NCI-H345 treated with DMSO at 0.1 percent for 48 hours (cell line): Measurements from ENCODE around the gene TFF3.

Experiments used
- DNase-seq: peaks from one replicate; lab custom pipeline; 2025; ENCODE audit not compliant: unreplicated experiment; lab: John Stamatoyannopoulos, UW

Gene TFF3

DNA sequence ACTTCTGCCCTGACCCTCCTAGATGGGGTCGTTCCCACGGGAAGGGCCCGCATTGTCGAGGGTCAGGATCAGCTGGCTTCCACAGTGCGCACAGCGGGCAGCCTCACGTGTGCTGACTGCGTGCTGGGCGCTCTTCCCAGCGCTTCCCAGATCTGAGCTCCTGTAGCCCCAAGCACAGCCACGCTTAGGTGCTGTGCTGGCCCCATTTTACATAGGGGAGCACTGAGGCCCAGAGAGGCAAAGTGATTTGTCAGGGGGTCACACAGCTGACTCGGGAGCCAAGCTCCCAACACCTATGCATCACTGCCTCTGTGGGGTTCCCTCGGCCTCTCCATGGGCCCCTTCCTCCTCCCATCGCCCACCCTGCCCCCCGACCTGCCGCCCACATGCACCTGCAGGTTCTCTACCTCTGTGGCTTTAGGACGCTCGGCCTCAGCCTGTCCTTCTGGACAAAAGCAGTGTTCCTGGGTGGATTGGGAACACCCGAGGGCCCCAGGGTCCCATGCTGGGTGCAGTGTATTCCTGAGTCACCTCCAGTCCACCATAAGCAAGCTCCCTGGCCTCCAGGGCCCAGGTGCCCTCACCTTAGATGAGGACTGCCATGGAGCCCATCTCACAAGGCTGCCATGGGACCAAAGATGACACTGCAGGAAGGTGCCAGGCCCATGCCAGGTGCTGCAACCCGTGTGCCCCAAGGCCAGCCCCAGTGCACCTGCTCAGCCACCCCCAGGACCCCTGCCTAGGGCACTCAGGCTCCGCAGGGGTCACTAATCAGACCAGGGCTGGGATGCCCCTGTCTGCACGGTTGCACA, 23.3 kb downstream of the TFF3 start:
- DNase-seq = peak; percentile 14

DNA sequence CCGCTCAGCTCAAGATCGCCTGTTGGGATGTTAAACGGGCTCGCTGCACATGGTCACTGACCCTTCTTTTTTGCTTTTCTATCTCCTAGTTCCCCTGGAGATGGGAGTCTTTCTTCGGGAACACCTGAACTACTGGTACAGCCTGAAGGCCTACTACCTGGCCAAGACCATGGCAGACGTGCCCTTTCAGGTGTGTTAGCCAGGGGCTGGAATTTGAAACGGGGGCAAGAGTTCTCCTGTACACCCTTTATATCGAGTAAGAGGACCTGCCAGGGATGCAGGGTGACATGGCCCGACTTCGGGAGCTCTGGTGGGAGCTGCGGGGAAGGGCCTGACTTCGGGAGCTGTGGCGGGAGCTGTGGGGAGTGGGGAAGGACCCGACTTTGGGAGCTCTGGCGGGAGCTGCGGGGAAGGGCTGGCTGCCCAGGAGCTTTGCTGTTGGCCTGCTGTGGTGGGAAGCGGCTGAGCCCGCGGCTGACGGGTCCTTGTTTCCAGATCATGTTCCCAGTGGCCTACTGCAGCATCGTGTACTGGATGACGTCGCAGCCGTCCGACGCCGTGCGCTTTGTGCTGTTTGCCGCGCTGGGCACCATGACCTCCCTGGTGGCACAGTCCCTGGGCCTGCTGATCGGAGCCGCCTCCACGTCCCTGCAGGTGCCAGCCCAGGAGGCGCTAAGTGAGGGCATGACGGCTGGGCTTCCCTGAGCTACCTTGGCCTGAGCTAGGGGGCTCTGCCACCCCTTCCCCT, 24.0 kb downstream of the TFF3 start:
- DNase-seq = no peak

DNA sequence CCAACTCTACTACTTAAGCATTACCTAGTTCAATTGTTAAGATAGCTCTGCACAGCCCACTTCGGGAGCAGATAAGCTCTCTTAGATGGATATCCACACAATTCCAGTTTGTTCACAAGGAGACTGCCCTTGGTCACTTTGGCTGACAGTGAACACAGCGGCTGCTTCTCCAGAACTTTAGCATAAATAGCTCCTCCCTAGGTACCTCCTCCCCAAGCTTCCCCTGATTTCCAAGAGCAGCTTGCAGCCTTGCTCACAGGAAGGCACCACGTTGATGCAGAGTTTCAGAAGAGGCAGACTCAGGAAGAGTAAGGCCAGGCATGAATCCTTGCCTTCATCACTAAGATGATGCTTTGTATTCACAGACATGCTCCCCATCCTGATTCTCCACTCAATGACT, 24.7 kb downstream of the TFF3 start:
- no peak for DNase-seq

DNA sequence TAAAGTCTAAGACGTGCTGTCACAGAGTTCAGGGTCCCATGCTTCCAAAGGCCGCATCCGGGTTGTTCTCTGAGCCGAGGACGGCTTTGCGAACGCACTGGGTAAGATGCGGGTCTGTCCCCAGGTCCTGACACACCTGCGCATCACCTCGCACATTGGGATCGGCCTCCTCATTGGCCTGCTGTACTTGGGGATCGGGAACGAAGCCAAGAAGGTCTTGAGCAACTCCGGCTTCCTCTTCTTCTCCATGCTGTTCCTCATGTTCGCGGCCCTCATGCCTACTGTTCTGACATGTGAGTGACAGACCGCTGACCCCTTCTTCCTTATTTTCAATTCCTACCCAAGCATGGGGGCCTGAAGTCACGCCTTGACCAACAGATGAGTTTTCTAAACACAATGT, 25.3 kb downstream of the TFF3 start:
- DNase-seq = no peak

DNA sequence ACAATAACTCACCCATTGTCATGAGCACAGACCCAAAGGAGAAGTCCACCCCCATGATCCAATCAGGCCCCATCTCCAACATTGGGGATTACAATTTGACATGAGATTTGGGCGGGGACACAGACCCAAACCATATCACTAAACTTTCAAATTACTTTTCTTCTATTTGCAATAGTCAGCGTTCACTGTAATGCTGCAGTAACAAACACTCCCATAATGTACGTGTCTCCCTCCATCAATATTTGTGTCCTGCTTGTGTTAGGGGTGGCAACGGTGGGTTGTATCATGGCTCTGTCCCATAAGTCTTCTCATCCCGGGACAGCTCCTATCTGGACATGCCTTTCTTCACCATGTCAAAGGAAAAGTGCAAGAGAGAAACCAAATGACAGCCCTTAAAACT, 26.2 kb downstream of the TFF3 start:
- no peak for DNase-seq

DNA sequence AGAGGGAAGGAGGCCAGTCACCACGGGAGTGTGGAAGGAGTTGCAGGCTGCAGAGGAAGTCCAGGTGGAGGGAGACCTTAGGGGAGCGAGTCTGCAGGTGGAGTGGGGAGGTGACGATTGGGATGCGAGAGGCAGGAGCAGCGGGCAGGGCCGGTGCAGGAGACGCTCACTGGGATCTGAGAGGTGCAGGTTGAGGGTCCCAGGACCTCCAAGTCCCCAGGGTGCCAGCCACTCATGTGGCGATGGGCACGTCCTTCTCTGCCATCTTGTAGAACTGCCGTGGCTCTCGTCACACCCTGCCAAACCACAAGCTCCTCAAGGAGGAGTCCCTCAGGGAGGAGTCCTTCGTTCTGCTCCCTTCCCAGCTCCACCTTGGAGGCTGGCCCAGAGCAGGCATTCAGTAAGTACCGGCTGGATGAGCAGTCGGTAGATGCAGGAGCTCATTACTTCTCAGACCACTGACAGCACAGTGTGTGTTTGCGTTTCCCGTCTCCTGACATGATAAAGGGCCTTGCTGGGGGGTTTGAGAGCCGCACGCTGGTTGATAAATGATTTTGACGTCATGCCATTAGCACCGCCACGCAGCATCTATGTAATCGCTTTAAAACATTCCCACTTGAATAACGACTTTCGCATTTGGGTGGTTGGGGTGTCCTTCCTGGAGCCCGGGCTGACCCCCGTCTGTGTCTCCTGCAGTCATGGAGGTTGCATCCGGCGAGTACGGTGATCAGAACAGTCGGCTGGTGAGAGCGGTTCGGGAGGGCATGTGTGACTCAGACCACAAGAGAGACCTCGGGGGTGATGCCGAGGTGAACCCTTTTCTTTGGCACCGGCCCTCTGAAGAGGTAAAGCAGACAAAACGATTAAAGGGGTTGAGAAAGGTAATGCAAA, 27.8 kb downstream of the TFF3 start:
- no peak for DNase-seq

DNA sequence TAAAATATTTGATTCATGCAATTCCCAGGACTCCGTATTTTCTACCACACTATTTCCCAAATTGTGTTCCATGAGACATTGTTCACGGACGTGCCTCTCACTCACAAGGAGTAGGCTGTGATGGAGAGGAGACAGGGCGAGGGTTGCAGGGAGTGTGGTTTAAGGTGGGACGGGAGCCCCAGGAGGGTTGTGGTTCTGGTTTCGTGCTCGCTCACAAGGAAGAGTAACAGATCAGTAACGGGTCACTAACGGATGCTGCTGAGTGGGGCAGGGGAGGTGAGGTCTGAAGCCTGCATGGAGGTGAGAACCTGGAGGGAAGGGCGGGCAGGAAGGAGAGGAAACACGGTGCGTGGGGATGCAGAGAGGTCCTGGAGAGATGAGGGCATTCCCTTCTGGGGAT, 28.8 kb downstream of the TFF3 start:
- no peak for DNase-seq

DNA sequence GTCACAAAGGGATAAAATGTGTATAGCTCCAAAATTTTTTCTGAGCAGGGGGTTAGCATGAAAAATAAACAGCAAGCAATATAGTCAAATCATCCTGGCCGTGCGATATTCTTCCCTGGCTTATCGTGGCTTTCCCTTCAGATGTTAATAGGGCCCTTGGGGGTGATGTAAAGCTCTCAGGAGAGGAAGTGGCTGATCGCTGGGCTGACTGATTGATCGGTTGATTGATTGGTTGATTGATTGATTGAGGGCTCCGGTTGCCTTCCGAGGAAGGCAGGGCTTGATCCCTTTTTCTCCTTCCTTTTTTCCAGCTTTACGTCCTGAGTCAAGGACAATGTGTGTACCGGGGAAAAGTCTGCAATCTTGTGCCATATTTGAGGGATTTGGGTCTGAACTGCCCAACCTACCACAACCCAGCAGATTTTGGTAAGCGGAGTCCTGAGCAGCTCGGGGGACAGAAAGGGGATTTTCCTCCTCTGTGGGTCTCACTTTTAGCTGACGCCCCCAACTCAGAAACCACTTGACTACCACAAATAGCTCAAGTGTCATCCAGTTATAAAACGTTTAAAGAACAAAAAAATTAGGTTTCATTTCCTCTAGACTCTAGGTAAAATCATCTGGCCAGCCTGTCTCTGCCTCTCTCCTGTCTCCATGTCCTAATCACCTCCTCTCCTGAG, 29.5 kb downstream of the TFF3 start:
- DNase-seq = no peak

DNA sequence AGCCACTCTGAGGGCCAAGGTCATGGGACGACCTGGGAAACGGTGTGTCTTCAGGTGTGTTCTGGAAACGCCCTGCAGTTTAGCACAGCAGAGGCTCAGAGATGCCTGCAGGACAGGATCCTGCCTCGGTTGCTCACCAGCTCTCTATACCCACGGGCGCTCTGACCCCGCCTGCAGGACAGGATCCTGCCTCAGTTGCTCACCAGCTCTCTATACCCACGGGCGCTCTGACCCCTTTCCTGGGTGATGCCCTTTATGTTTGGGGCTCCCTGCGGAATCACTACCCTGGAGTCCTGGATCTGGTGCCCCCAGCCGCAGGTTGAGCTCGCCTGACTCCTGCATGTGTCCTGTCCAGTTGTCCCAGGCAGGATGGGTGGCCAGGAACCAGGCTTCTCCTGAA, 32.5 kb downstream of the TFF3 start:
- DNase-seq = no peak

DNA sequence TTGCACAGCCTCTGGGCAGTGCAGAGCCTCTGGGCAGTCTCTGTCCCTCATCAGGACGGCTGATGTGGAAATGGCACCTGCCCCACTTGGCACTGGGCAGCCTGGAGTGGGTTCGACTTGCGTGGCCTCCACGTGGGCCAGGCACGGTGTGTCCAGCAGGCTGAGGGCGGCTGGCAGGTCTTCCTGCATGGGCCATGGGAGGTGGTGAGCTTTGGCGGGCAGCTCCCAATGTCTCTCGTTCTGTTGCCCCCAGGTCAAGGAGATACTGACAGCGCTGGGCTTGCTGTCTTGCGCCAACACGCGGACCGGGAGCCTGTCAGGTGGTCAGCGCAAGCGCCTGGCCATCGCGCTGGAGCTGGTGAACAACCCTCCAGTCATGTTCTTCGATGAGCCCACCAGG, 33.2 kb downstream of the TFF3 start:
- no peak for DNase-seq

DNA sequence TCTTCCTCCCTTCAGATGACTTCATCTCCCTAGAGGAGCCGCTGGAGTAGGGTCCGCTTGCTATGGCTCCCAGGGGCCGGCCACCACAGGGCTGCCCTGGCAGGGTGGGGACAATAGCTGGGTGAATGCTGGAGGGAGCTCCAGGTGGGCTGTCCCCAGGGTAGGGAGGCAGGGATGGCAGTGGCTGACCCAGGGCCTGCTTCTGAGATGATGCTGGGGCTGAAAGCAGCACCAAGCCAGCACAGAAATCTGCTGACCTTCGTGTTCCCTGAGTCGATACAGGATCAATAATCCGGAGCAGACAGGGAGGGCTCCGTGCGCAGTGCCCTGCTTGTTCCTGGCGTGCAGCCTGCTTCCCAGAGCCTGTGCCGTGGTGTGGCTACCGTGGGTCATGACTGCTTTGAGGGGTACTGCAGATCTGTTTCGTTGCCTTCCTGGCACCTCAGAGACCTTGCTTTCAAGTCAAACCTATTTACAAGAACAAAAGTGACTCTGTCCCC, 34.0 kb downstream of the TFF3 start:
- DNase-seq = no peak

DNA sequence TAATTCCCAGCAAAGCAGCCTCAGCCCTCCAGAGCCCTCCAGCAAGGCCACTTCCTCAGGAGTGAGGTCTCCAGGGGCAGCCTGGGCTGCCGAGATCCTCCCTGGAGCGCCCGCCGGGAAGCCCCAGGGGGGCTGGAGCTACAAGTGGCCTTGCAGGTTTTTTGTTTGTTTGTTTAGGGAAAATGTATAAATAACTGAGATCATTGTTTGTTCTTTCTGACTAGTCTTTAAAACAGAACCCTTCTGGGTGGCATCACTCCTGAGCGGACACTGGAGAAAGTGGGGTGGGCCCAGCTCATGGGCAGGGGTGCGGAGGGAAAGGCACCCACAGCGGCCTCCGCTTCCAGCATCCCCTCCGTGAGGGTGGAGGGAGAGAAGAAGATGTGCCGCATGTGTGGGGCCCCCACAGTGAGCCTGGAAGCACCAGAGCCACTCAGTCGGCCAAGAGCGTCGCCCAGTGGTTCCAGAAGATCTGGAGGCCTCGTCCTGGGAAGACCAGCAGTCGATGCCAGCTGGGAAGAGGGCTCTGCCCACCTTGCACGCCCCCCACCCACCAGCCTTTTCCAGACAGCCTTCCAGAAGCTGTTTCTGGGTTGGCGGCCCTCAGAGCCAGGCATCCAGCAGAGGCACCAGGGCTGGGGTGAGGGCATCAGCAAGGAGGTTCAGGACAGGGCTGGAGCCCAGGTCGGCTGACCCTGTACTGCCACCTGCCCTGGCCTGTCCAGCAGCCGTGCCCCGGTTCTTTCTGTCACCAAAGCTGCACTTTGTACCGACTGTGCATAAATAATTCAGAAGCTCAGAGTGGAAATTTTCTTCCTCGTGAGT, 34.6 kb downstream of the TFF3 start:
- DNase-seq = no peak

DNA sequence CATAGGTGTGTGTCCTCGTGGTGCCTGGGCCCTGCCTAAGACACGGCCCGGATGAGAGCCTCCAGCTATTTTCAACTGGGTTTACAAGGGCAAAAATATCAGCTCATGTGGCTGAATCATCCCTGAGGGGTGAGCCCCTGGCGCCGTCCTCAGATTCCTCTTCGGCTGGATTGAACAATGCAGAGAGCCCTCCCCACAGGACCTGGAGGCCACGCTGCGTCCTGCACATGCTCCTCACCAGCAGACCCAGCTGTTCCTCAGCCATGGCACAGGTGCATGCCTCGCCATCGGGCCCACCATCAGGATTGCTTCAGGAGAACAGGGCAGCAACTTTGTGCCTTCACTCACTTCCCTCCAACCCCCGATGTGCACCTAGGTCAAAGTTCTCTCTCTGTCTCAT, 35.3 kb downstream of the TFF3 start:
- DNase-seq = no peak

DNA sequence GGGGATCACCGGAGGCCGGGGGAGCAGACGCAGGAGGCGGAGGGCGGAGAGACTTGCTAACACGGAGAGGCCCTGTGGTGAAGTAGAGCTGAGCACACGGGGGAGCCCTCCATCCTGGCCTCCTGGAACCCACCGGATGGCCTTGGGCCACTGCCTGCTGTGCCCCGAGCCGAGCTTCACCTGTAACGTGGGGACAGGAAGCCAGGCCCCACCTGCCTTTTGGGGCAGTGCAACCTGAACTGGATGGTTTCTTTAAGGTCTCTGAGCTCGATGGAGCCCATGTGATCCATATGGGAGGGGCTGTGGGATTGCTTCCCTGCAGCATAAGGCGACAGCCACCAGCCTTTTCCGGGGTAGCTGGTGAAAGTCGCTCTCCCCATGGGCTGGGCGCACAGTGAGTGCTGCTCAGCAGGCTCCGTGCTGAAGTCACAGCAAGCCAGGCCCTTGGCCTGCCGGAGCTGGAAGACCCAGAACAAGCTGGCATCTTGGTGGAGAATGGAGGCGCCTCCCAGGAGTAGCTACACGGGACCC, 35.8 kb downstream of the TFF3 start:
- DNase-seq = no peak

DNA sequence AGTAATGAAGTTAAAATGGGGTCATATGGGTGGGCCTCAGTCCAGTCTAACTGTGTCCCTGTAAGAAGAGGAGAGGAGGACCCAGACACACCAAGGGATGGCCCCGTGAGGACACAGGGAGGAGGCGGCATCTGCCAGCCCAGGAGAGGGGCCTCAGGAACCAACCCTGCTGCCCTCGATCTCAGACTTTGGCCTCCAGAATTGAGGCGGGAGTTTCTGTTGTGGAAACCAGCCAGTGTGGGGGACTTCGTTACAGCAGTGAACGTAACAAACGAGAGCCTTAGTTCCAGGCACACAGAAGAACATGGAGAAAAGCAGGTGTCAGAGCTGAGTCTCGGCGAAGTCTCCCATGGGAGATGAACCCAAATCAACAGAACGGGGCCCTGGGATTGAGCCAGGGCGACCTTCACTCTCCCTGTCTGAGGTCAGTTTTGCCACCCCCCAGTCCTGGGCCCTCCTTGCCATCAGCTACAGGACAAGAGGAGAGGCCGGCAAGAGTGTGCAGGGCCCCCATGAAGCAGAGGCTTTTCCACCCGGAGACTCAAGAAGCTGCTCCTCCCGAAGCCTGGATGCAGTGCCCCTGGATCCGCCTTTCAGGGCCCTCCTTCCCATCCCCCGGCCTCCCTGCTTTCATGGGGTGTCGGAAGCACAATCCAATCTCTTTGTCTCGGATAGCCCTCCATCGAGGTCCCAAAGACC, 36.6 kb downstream of the TFF3 start:
- DNase-seq = no peak

DNA sequence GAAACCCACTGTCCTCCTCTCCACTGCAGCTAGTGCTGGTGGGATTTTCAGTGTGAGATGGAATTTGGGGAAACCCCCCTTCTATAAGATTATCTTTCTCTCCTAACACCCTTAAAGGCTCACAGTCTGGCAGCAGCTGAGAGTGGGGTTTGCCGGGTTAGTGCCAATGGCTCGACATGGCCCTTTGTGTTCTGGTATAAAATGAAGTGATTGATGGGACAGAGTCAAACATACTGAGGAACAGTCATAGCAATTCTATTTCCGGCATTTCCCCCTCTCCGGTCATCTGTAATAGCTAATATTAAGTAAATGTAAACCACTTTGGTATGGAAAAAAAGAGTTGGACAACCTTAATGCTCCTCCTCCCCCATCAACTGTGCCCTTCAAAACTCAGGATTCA, 37.6 kb downstream of the TFF3 start:
- no peak for DNase-seq

DNA sequence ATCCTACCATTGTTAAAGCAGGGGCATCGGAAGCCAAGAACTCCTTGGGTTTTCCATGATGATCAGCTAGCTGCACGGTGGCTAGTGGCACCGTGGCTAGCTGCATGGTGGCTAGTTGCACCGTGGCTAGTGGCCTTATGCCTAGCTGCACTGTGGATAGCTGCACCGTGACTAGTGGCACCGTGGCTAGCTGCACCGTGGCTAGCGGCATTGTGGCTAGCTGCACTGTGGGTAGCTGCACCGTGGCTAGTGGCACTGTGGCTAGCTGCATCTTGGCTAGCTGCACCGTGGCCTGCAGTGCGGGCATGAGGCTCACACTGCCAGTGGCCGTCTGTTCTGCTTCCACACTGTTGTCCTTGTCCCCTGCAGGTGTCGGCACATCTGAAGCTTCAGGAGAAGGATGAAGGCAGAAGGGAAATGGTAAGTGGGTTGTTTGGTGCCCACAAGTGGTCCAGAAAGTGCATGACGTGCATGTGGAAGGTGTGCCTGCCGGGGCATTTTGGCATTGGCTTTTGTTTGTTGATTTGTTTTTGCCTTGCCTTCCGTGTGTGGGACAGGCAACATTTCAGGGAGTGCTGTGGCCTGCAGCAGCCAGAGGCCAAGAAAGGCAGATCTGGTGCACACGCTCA, 38.6 kb downstream of the TFF3 start:
- no peak for DNase-seq

DNA sequence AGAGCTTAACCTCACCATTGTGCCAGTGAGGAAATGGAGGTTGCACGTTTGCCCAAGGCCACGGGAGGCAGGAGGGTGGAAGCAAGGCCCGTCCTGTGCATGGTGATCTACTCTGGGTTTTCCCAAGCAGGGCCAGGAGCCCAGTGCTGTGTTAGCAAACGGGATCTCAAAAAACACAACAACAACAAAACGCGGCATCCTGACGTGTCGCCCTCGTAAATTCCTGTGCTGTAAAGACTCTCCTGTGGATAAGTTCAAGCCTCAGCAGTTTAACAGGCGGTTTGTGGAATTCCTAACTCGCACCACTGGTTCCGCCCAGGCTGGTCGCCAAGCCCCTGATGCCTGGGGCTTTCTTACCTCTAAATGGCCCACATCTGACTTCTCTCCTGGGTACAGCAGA, 39.1 kb downstream of the TFF3 start:
- no peak for DNase-seq
